Hepatocyte (in vitro differentiated cells): ENCODE measurements around the gene ITPR1.

Source experiments
- EZH2 ChIP-seq: fragments of 200-600 bp; sonication (generic); IDR thresholded peaks from 2 replicates; pipeline ENCODE4 v1.6.1; 2016; ENCODE audit warnings: antibody characterized with exemption, mild to moderate bottlenecking, borderline replicate concordance
- TF ChIP-seq, protein P1 (sequence below): fragments of 200-600 bp; sonication (generic); IDR thresholded peaks from 2 replicates; pipeline ENCODE4 v1.5.1; 2016; ENCODE audit warnings: antibody characterized with exemption, mild to moderate bottlenecking; ENCODE audit not compliant: poor library complexity

DNA sequence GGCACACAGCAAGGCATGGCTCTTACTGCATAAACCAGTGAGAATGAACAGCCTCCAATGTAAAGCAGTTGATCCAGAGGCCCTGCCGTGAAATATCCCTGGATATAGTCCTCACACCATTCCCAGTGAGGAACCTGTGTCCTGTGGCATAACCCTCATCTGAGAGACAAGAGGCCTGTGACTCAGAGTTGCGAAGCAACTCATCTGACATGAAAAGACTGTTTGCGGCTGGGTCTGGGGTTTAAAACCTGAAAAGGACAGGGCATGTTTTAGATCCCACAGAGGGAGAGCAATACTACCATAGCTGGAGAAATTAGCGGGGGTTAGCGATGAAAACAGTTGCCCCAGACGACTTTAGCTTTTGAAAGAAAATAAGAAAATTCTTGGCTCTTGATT is 320.8 kb downstream of the ITPR1 start:
- TF ChIP-seq, protein P1, sequence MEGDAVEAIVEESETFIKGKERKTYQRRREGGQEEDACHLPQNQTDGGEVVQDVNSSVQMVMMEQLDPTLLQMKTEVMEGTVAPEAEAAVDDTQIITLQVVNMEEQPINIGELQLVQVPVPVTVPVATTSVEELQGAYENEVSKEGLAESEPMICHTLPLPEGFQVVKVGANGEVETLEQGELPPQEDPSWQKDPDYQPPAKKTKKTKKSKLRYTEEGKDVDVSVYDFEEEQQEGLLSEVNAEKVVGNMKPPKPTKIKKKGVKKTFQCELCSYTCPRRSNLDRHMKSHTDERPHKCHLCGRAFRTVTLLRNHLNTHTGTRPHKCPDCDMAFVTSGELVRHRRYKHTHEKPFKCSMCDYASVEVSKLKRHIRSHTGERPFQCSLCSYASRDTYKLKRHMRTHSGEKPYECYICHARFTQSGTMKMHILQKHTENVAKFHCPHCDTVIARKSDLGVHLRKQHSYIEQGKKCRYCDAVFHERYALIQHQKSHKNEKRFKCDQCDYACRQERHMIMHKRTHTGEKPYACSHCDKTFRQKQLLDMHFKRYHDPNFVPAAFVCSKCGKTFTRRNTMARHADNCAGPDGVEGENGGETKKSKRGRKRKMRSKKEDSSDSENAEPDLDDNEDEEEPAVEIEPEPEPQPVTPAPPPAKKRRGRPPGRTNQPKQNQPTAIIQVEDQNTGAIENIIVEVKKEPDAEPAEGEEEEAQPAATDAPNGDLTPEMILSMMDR = no peak
- TF ChIP-seq EZH2 = no peak
